ENCODE measurements around the gene ZC3HAV1.

- TF ChIP-seq POLR2A (IDR thresholded peaks at IDR 0.05; ENCODE audit: low read depth, low read length): no peak
- TF ChIP-seq, protein P1, sequence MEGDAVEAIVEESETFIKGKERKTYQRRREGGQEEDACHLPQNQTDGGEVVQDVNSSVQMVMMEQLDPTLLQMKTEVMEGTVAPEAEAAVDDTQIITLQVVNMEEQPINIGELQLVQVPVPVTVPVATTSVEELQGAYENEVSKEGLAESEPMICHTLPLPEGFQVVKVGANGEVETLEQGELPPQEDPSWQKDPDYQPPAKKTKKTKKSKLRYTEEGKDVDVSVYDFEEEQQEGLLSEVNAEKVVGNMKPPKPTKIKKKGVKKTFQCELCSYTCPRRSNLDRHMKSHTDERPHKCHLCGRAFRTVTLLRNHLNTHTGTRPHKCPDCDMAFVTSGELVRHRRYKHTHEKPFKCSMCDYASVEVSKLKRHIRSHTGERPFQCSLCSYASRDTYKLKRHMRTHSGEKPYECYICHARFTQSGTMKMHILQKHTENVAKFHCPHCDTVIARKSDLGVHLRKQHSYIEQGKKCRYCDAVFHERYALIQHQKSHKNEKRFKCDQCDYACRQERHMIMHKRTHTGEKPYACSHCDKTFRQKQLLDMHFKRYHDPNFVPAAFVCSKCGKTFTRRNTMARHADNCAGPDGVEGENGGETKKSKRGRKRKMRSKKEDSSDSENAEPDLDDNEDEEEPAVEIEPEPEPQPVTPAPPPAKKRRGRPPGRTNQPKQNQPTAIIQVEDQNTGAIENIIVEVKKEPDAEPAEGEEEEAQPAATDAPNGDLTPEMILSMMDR (conservative IDR thresholded peaks at IDR 0.05; ENCODE audit: low read depth, low read length): no peak
Observed at GRCh38 chr7:139011373-139011772, 98.1 kb downstream of the ZC3HAV1 start.
